ENCODE measurements around the gene FAM78A.

FAM78A gene

GRCh38 chr9:131233995-131234394, 42.3 kb downstream of the FAM78A start:
- no peaks in the 10 kb centered on the region for H3K9me3 ChIP-seq (ENCODE audit: insufficient read depth, low read depth, low read length)
- no peaks in the 10 kb centered on the region for H4K20me1 ChIP-seq (ENCODE audit: insufficient read depth, low read length, poor library complexity, severe bottlenecking)
- peaks cover 5% of the 10 kb centered on the region; the same call in 1 of the 2 replicates for H3F3A ChIP-seq (ENCODE audit: low read depth)
- H3K4me1 ChIP-seq (ENCODE audit: insufficient read depth, low read length, poor library complexity, severe bottlenecking) = peaks cover 26% of the 10 kb centered on the region
- no peak overlapping the region for H3K4me2 ChIP-seq (ENCODE audit: low read depth, low read length, poor library complexity, severe bottlenecking)
- no peaks in the 10 kb centered on the region for H3K79me2 ChIP-seq (ENCODE audit: insufficient read depth, low read length)
- TF ChIP-seq, protein P1, sequence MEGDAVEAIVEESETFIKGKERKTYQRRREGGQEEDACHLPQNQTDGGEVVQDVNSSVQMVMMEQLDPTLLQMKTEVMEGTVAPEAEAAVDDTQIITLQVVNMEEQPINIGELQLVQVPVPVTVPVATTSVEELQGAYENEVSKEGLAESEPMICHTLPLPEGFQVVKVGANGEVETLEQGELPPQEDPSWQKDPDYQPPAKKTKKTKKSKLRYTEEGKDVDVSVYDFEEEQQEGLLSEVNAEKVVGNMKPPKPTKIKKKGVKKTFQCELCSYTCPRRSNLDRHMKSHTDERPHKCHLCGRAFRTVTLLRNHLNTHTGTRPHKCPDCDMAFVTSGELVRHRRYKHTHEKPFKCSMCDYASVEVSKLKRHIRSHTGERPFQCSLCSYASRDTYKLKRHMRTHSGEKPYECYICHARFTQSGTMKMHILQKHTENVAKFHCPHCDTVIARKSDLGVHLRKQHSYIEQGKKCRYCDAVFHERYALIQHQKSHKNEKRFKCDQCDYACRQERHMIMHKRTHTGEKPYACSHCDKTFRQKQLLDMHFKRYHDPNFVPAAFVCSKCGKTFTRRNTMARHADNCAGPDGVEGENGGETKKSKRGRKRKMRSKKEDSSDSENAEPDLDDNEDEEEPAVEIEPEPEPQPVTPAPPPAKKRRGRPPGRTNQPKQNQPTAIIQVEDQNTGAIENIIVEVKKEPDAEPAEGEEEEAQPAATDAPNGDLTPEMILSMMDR (conservative IDR thresholded peaks at IDR 0.05; ENCODE audit: low read length) = no peak
- TF ChIP-seq EZH2phosphoT487 (IDR thresholded peaks at IDR 0.05; ENCODE audit: borderline replicate concordance) = no peak
- no peak overlapping the region for H3K9ac ChIP-seq (ENCODE audit: low read depth, low read length, poor library complexity, severe bottlenecking)
- no peaks in the 10 kb centered on the region for H3K9me2 ChIP-seq (replicated peaks; ENCODE audit: low read depth, low read length)
- peaks cover 65% of the 10 kb centered on the region for H3K36me3 ChIP-seq (ENCODE audit: insufficient read depth, low read length)
- H2AFZ ChIP-seq (ENCODE audit: low read length) = no peak overlapping the region
- H3K27me3 ChIP-seq (ENCODE audit: insufficient read depth, low read length, poor library complexity, severe bottlenecking) = no peaks in the 10 kb centered on the region
- no peak overlapping the region for H3K4me3 ChIP-seq (ENCODE audit: low read length, poor library complexity, severe bottlenecking)

DNA sequence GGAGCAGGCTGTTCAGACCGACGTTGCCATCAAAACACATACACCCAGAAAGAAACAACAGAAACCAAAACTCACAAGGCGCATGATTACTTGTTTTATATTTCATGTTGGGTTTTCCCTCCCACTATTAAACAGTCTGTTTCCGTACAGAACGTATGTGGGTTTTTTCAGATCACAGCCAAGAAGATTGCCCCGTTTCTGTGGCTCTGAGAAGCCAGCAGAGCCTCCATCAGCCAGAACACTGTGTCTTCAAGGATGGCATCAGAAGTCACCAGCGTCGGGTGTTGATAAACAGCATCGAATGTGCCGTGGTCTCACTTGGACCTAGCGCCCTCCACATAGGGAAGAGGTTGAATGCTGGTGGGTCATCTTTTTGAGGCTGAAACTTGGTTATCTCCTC, 42.8 kb downstream of the FAM78A start:
- Histone ChIP-seq H3K9me3 (ENCODE audit: insufficient read depth, low read depth, low read length) (no peaks in the 10 kb centered on the region), H3K9me2 (replicated peaks; ENCODE audit: low read depth, low read length) (no peaks in the 10 kb centered on the region), H3K27me3 (ENCODE audit: insufficient read depth, low read length, poor library complexity, severe bottlenecking) (no peaks in the 10 kb centered on the region), H3F3A (ENCODE audit: low read depth) (peaks cover 5% of the 10 kb centered on the region; the same call in 1 of the 2 replicates), H3K4me2 (ENCODE audit: low read depth, low read length, poor library complexity, severe bottlenecking) (no peak overlapping the region), H2AFZ (ENCODE audit: low read length) (no peak overlapping the region), H3K4me1 (ENCODE audit: insufficient read depth, low read length, poor library complexity, severe bottlenecking) (peaks cover 21% of the 10 kb centered on the region), H3K36me3 (ENCODE audit: insufficient read depth, low read length) (peaks cover 69% of the 10 kb centered on the region), H3K79me2 (ENCODE audit: insufficient read depth, low read length) (no peaks in the 10 kb centered on the region), H3K4me3 (ENCODE audit: low read length, poor library complexity, severe bottlenecking) (no peak overlapping the region), H3K9ac (ENCODE audit: low read depth, low read length, poor library complexity, severe bottlenecking) (no peak overlapping the region), H4K20me1 (ENCODE audit: insufficient read depth, low read length, poor library complexity, severe bottlenecking) (no peaks in the 10 kb centered on the region)
- no peak for TF ChIP-seq EZH2phosphoT487 (IDR thresholded peaks at IDR 0.05; ENCODE audit: borderline replicate concordance)
- TF ChIP-seq, protein P1 (conservative IDR thresholded peaks at IDR 0.05; ENCODE audit: low read length) = no peak

- no peak for TF ChIP-seq EZH2phosphoT487 (IDR thresholded peaks at IDR 0.05; ENCODE audit: borderline replicate concordance)
- TF ChIP-seq, protein P1 (conservative IDR thresholded peaks at IDR 0.05; ENCODE audit: low read length) = no peak
- Histone ChIP-seq H3F3A (ENCODE audit: low read depth) (no peaks in the 10 kb centered on the region), H3K36me3 (ENCODE audit: insufficient read depth, low read length) (peaks cover 78% of the 10 kb centered on the region), H3K9ac (ENCODE audit: low read depth, low read length, poor library complexity, severe bottlenecking) (no peak overlapping the region), H3K27me3 (ENCODE audit: insufficient read depth, low read length, poor library complexity, severe bottlenecking) (no peaks in the 10 kb centered on the region), H3K79me2 (ENCODE audit: insufficient read depth, low read length) (no peaks in the 10 kb centered on the region), H3K9me3 (ENCODE audit: insufficient read depth, low read depth, low read length) (no peaks in the 10 kb centered on the region), H3K9me2 (replicated peaks; ENCODE audit: low read depth, low read length) (no peaks in the 10 kb centered on the region), H2AFZ (ENCODE audit: low read length) (no peak overlapping the region), H3K4me2 (ENCODE audit: low read depth, low read length, poor library complexity, severe bottlenecking) (no peak overlapping the region), H3K4me1 (ENCODE audit: insufficient read depth, low read length, poor library complexity, severe bottlenecking) (no peaks in the 10 kb centered on the region), H3K4me3 (ENCODE audit: low read length, poor library complexity, severe bottlenecking) (no peak overlapping the region), H4K20me1 (ENCODE audit: insufficient read depth, low read length, poor library complexity, severe bottlenecking) (no peaks in the 10 kb centered on the region)
These were observed 47.3 kb downstream of the FAM78A start for GRCh38 chr9:131228988-131229387.
